BLaER1 (cell line): ENCODE measurements around the gene MROH2A.

ENCODE experiments used
- H3K27ac ChIP-seq: shearing (Covaris generic); formaldehyde crosslinking; 2 replicates; pipeline ENCODE4 v1.8.1; 2022
- H3K27me3 ChIP-seq: shearing (Covaris generic); formaldehyde crosslinking; 2 replicates; pipeline ENCODE4 v1.8.1; 2022
- H3K36me3 ChIP-seq: shearing (Covaris generic); formaldehyde crosslinking; 2 replicates; pipeline ENCODE4 v1.8.1; 2022
- H3K4me1 ChIP-seq: shearing (Covaris generic); formaldehyde crosslinking; 2 replicates; pipeline ENCODE4 v1.8.1; 2022
- H3K4me2 ChIP-seq: shearing (Covaris generic); formaldehyde crosslinking; 2 replicates; pipeline ENCODE4 v1.8.1; 2022
- H3K4me3 ChIP-seq: shearing (Covaris generic); formaldehyde crosslinking; 2 replicates; pipeline ENCODE4 v1.8.1; 2022
- H3K9ac ChIP-seq: shearing (Covaris generic); formaldehyde crosslinking; 2 replicates; pipeline ENCODE4 v1.8.1; 2022
- H3K9me3 ChIP-seq: shearing (Covaris generic); formaldehyde crosslinking; 2 replicates; pipeline ENCODE4 v1.8.1; 2022
- H4K20me1 ChIP-seq: shearing (Covaris generic); formaldehyde crosslinking; 2 replicates; pipeline ENCODE4 v1.8.1; 2022
- Cebpa-rat ChIP-seq: shearing (Covaris generic); IDR thresholded peaks from 2 replicates; pipeline ENCODE4 v1.8.1; 2022

MROH2A gene

GRCh38 chr2:233838251-233838650 is 60.1 kb downstream of the MROH2A start:
- no peak for TF ChIP-seq Cebpa-rat
- Histone ChIP-seq H3K9ac (peak overlapping the region; percentile 18; the same call in 1 of the 2 replicates), H3K27ac (peak overlapping the region; percentile 45), H3K9me3 (no peaks in the 10 kb centered on the region), H3K36me3 (peaks cover 93% of the 10 kb centered on the region), H3K4me2 (peak overlapping the region; percentile 53; the same call in 1 of the 2 replicates), H3K4me1 (peaks cover 55% of the 10 kb centered on the region), H4K20me1 (peaks cover 86% of the 10 kb centered on the region), H3K27me3 (no peaks in the 10 kb centered on the region), H3K4me3 (no peak overlapping the region)

- peak overlapping the region; percentile 45 for H3K27ac ChIP-seq
- 0 out of 2 replicates have a peak overlapping the region, but pooled peaks have one; percentile 18 for H3K9ac ChIP-seq
- TF ChIP-seq Cebpa-rat = no peak
- peaks cover 99% of the 10 kb centered on the region for H3K36me3 ChIP-seq
- H3K9me3 ChIP-seq = no peaks in the 10 kb centered on the region
- peak overlapping the region; percentile 53 for H3K4me2 ChIP-seq
- peaks cover 48% of the 10 kb centered on the region for H3K4me1 ChIP-seq
- H3K27me3 ChIP-seq = no peaks in the 10 kb centered on the region
- no peak overlapping the region for H3K4me3 ChIP-seq
- H4K20me1 ChIP-seq = peaks cover 89% of the 10 kb centered on the region
Observed at GRCh38 chr2:233838726-233839446, 60.8 kb downstream of the MROH2A start.

GRCh38 chr2:233839447-233839820 is 61.3 kb downstream of the MROH2A start:
- peaks cover 99% of the 10 kb centered on the region for H3K36me3 ChIP-seq
- peak overlapping the region; percentile 53 for H3K4me2 ChIP-seq

GRCh38 chr2:233840520-233840919 is 62.4 kb downstream of the MROH2A start:
- H3K27me3 ChIP-seq = no peaks in the 10 kb centered on the region
- peaks cover 95% of the 10 kb centered on the region for H4K20me1 ChIP-seq
- no peaks in the 10 kb centered on the region for H3K9me3 ChIP-seq
- TF ChIP-seq Cebpa-rat = no peak
- peaks cover 100% of the 10 kb centered on the region for H3K36me3 ChIP-seq
- H3K4me1 ChIP-seq = peaks cover 38% of the 10 kb centered on the region
- H3K9ac ChIP-seq = peak overlapping the region; percentile 39; the same call in 1 of the 2 replicates
- no peak overlapping the region for H3K27ac ChIP-seq
- 0 out of 2 replicates have a peak overlapping the region, but pooled peaks have one; percentile 16 for H3K4me2 ChIP-seq
- no peak overlapping the region for H3K4me3 ChIP-seq

More at GRCh38 chr2:233839447-233839820, 61.3 kb downstream of the MROH2A start:
- Histone ChIP-seq H3K27me3 (no peaks in the 10 kb centered on the region), H3K9me3 (no peaks in the 10 kb centered on the region), H3K27ac (peak overlapping the region; percentile 45), H3K4me1 (peaks cover 43% of the 10 kb centered on the region), H4K20me1 (peaks cover 89% of the 10 kb centered on the region), H3K9ac (no peak overlapping the region), H3K4me3 (no peak overlapping the region)
- no peak for TF ChIP-seq Cebpa-rat

GRCh38 chr2:233841183-233841582 is 63.1 kb downstream of the MROH2A start:
- Histone ChIP-seq H3K27me3 (no peaks in the 10 kb centered on the region), H3K4me1 (peaks cover 38% of the 10 kb centered on the region), H3K27ac (no peak overlapping the region), H3K9ac (no peak overlapping the region), H3K4me3 (no peak overlapping the region), H3K4me2 (no peak overlapping the region), H3K36me3 (peaks cover 100% of the 10 kb centered on the region), H3K9me3 (no peaks in the 10 kb centered on the region), H4K20me1 (peaks cover 95% of the 10 kb centered on the region)
- no peak for TF ChIP-seq Cebpa-rat

- Histone ChIP-seq H3K9ac (no peak overlapping the region), H3K4me1 (peaks cover 19% of the 10 kb centered on the region), H3K27me3 (no peaks in the 10 kb centered on the region), H3K27ac (no peak overlapping the region), H4K20me1 (peaks cover 95% of the 10 kb centered on the region), H3K9me3 (no peaks in the 10 kb centered on the region), H3K4me3 (no peak overlapping the region), H3K4me2 (no peak overlapping the region), H3K36me3 (peaks cover 100% of the 10 kb centered on the region)
- no peak for TF ChIP-seq Cebpa-rat
Observed at GRCh38 chr2:233844064-233844807, 66.1 kb downstream of the MROH2A start.

- Histone ChIP-seq H3K4me1 (peaks cover 13% of the 10 kb centered on the region), H3K27me3 (no peaks in the 10 kb centered on the region), H3K27ac (no peak overlapping the region), H3K4me2 (no peak overlapping the region), H4K20me1 (peaks cover 95% of the 10 kb centered on the region), H3K9ac (no peak overlapping the region), H3K36me3 (peaks cover 100% of the 10 kb centered on the region), H3K4me3 (no peak overlapping the region), H3K9me3 (no peaks in the 10 kb centered on the region)
- no peak for TF ChIP-seq Cebpa-rat
Observed at GRCh38 chr2:233844836-233845235, 66.7 kb downstream of the MROH2A start.

- H3K36me3 ChIP-seq = peaks cover 100% of the 10 kb centered on the region
- no peak overlapping the region for H3K4me2 ChIP-seq
- no peaks in the 10 kb centered on the region for H3K9me3 ChIP-seq
- H3K27ac ChIP-seq = no peak overlapping the region
- H4K20me1 ChIP-seq = peaks cover 95% of the 10 kb centered on the region
- H3K4me3 ChIP-seq = no peak overlapping the region
- no peaks in the 10 kb centered on the region for H3K27me3 ChIP-seq
- no peak for TF ChIP-seq Cebpa-rat
- H3K9ac ChIP-seq = no peak overlapping the region
- H3K4me1 ChIP-seq = peaks cover 7% of the 10 kb centered on the region
Observed at GRCh38 chr2:233845301-233846060, 67.4 kb downstream of the MROH2A start.

GRCh38 chr2:233846387-233847247 is 68.5 kb downstream of the MROH2A start:
- Histone ChIP-seq H3K9ac (no peak overlapping the region), H3K4me2 (no peak overlapping the region), H3K9me3 (no peaks in the 10 kb centered on the region), H4K20me1 (peaks cover 92% of the 10 kb centered on the region), H3K4me3 (no peak overlapping the region), H3K4me1 (peaks cover 11% of the 10 kb centered on the region), H3K36me3 (peaks cover 100% of the 10 kb centered on the region), H3K27ac (no peak overlapping the region), H3K27me3 (no peaks in the 10 kb centered on the region)
- TF ChIP-seq Cebpa-rat = no peak
